WTC11 (cell line): ENCODE results near the gene KANK4.

Source experiments
- CTCF ChIP-seq: fragments of 200-600 bp; IDR thresholded peaks from 2 replicates; pipeline ENCODE4 v1.8.0; 2022; ENCODE audit warnings: antibody characterized with exemption
- ESRRA ChIP-seq: sonication (generic); formaldehyde crosslinking; IDR thresholded peaks from 2 replicates; pipeline ENCODE4 v1.8.1; 2022; ENCODE audit warnings: mild to moderate bottlenecking, missing genetic modification reagents, borderline replicate concordance
- KAT7 ChIP-seq: sonication (generic); formaldehyde crosslinking; IDR thresholded peaks from 2 replicates; pipeline ENCODE4 v1.8.1; 2023; ENCODE audit warnings: missing genetic modification reagents, mild to moderate bottlenecking, borderline replicate concordance
- TF ChIP-seq, protein P1 (sequence below): sonication (generic); formaldehyde crosslinking; IDR thresholded peaks from 2 replicates; pipeline ENCODE4 v1.8.0; 2022; ENCODE audit warnings: mild to moderate bottlenecking, missing genetic modification reagents
- TF ChIP-seq, protein P2 (sequence below): sonication (generic); formaldehyde crosslinking; IDR thresholded peaks from 2 replicates; pipeline ENCODE4 v1.8.1; 2022; ENCODE audit warnings: mild to moderate bottlenecking, moderate library complexity, missing genetic modification reagents

GRCh38 chr1:62213075-62213914 is 105.9 kb downstream of the KANK4 start:
- TF ChIP-seq, protein P1, sequence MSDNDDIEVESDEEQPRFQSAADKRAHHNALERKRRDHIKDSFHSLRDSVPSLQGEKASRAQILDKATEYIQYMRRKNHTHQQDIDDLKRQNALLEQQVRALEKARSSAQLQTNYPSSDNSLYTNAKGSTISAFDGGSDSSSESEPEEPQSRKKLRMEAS, result no peak
- TF ChIP-seq ESRRA (CRISPR knock-in tag) (0 out of 2 replicates have a peak, but pooled peaks have one; percentile 18), CTCF (no peak), KAT7 (no peak)
- TF ChIP-seq, protein P2, sequence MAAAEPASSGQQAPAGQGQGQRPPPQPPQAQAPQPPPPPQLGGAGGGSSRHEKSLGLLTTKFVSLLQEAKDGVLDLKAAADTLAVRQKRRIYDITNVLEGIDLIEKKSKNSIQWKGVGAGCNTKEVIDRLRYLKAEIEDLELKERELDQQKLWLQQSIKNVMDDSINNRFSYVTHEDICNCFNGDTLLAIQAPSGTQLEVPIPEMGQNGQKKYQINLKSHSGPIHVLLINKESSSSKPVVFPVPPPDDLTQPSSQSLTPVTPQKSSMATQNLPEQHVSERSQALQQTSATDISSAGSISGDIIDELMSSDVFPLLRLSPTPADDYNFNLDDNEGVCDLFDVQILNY (CRISPR knock-in tag), result no peak
